Breast epithelium (tissue), 4 donors: ENCODE measurements around the gene FKBP2. TPM values are rescaled to one million over a fixed set of nuclear protein-coding genes. Genes with fewer than 3 reads are reported as not detected.

ENCODE experiments used
- DNase-seq, 2 donors: peaks; one replicate each; pipeline ENCODE4 v3.0.0-alpha.2; 2019; ENCODE audit warnings: low spot score in 2 of 2
- H3K27ac ChIP-seq, 2 donors: fragments of 200-600 bp; sonication (generic) in 1 of 2; one replicate each; pipeline ENCODE4 v1.5.1; 2016 to 2019; ENCODE audit warnings: mild to moderate bottlenecking in 1 of 2
- H3K27me3 ChIP-seq, 2 donors: fragments of 200-600 bp; sonication (generic) in 1 of 2; one replicate each; pipeline versions ENCODE4 v1.5.1 to v1.6.0; 2017 to 2019; ENCODE audit warnings: control low read depth in 1 of 2, mild to moderate bottlenecking in 1 of 2
- H3K36me3 ChIP-seq: fragments of 200-600 bp; one replicate; pipeline ENCODE4 v1.5.1; 2019
- H3K4me1 ChIP-seq, 2 donors: fragments of 200-600 bp; sonication (generic); one replicate each; pipeline ENCODE4 v1.5.1; 2016 to 2019; ENCODE audit warnings: control low read depth in 1 of 2
- H3K4me3 ChIP-seq, 3 donors: fragments of 200-600 bp; sonication (generic); 1 replicate in 2 of 3; 2 replicates in 1 of 3; pipeline ENCODE4 v1.5.1; 2016 to 2019; ENCODE audit warnings: mild to moderate bottlenecking in 3 of 3, moderate library complexity in 2 of 3
- H3K9me3 ChIP-seq, 2 donors: fragments of 200-600 bp; sonication (generic) in 1 of 2; one replicate each; pipeline ENCODE4 v1.5.1; 2016 to 2019; ENCODE audit warnings: control low read depth in 1 of 2
- POLR2A ChIP-seq: fragments of 450-650 bp; IDR thresholded peaks from one replicate; pipeline ENCODE4 v1.6.1; 2016; ENCODE audit warnings: antibody characterized with exemption, mild to moderate bottlenecking, moderate library complexity
- POLR2AphosphoS5 ChIP-seq, 3 donors: sonication (generic); formaldehyde crosslinking; IDR thresholded peaks; one replicate each; pipeline ENCODE4 v1.6.1; 2017; ENCODE audit warnings: antibody characterized with exemption in 3 of 3
- intact Hi-C: fragments of 100-400 bp; cut with DNase I; formaldehyde crosslinking; loops from one replicate; pipeline ENCODE4 v1.15.1; 2023; ENCODE audit warnings: low total_unique reads
- total RNA-seq, 3 donors: library from RNA; depleted of rRNA; stranded (reverse); fragments of >200 nt; gene quantifications; one replicate each; pipeline ENCODE4 v1.1.0, GENCODE V29; 2016
- TF ChIP-seq, protein P1 (sequence below), 3 donors: fragments of 450-650 bp; IDR thresholded peaks; one replicate each; pipeline ENCODE4 v1.5.1; 2016 to 2017; ENCODE audit warnings: antibody characterized with exemption in 3 of 3, mild to moderate bottlenecking in 3 of 3, moderate library complexity in 3 of 3

FKBP2 gene
- total RNA-seq, 3 donors from 2014 or later: 51.4 to 77.3 (median 54.6) TPM

DNA sequence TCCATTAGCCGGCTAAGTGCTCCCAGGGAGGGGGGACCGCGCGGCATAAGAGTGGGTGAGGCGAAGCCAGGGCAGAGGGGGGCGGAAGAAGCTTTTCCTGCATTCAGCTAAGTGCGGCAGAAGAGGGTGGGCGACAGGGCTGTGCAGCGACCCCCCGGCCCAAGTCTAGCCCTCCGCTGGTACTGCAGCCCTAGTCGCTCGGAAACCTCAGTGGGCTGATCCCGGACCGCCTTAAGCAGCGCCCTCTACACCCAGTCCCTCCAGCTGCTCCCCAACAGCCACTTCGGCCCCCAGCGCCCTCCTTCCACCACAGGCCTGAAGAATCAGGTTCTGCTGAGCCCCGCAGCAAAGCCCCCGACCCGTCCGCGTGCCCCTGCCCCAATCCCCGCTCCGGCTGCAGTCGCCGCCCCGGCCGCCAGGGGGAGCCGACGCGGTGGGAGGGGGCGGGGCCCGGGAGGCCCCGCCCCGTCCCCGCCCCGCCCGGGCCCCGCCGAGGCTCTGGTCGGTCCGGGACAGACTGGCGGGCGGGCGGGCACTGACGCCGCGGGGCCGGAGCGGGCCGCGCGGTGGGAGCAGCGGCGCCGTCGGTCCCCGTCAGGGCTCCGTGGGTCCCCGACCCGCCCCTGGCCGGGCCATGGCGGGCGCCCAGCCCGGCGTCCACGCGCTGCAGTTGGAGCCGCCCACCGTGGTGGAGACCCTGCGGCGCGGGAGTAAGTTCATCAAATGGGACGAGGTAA, 10.3 kb downstream of the FKBP2 start, which contains the start of gene PLCB3:
PLCB3 (plus strand) TSS at position 515 of the 737 bp plus-strand sequence; CDS start at position 635, 120 bp downstream.
- TF ChIP-seq, protein P1, sequence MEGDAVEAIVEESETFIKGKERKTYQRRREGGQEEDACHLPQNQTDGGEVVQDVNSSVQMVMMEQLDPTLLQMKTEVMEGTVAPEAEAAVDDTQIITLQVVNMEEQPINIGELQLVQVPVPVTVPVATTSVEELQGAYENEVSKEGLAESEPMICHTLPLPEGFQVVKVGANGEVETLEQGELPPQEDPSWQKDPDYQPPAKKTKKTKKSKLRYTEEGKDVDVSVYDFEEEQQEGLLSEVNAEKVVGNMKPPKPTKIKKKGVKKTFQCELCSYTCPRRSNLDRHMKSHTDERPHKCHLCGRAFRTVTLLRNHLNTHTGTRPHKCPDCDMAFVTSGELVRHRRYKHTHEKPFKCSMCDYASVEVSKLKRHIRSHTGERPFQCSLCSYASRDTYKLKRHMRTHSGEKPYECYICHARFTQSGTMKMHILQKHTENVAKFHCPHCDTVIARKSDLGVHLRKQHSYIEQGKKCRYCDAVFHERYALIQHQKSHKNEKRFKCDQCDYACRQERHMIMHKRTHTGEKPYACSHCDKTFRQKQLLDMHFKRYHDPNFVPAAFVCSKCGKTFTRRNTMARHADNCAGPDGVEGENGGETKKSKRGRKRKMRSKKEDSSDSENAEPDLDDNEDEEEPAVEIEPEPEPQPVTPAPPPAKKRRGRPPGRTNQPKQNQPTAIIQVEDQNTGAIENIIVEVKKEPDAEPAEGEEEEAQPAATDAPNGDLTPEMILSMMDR (IDR thresholded peaks at IDR 0.05): peak; percentile 71 to 90 (median 72)
- TF ChIP-seq POLR2AphosphoS5 (IDR thresholded peaks at IDR 0.05): no peak
- H3K27ac ChIP-seq: peak within 1 kb of the TSS; percentile 57 to 70
- no peaks in the 10 kb centered on the region for H3K27me3 ChIP-seq
- no peak for DNase-seq
- peaks cover 9 to 14% of the 10 kb centered on the region in 2 donors for H3K4me1 ChIP-seq
- no peaks in the 10 kb centered on the region for H3K9me3 ChIP-seq
- intact Hi-C loops: no loop called here
- no peaks in the 10 kb centered on the region for H3K36me3 ChIP-seq
- peak within 1 kb of the TSS; percentile 73 to 84 (median 75) for H3K4me3 ChIP-seq

DNA sequence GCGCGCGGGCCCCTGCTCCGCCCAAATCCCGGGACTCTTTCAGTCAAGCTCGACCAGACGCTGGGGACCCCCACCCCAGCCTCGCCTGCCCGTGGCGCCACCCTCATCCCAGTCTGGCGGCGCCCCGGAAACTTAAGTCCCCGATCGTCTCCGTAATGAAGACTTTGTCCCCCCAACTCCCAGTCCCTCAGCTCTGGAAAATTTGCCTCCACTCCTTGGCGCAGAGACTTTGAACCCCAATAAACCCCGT, 10.8 kb downstream of the FKBP2 start:
- DNase-seq: no peak
- Histone ChIP-seq H3K4me3 (peak overlapping the region; percentile 73 to 84 (median 75)), H3K4me1 (peaks cover 9 to 14% of the 10 kb centered on the region in 2 donors), H3K27me3 (no peaks in the 10 kb centered on the region), H3K36me3 (no peaks in the 10 kb centered on the region), H3K27ac (peak overlapping the region; percentile 57 to 70), H3K9me3 (no peaks in the 10 kb centered on the region)
- intact Hi-C loops: no loop called here
- TF ChIP-seq, protein P1 (IDR thresholded peaks at IDR 0.05): no peak
- TF ChIP-seq POLR2AphosphoS5 (IDR thresholded peaks at IDR 0.05) (no peak), POLR2A (no peak)

DNA sequence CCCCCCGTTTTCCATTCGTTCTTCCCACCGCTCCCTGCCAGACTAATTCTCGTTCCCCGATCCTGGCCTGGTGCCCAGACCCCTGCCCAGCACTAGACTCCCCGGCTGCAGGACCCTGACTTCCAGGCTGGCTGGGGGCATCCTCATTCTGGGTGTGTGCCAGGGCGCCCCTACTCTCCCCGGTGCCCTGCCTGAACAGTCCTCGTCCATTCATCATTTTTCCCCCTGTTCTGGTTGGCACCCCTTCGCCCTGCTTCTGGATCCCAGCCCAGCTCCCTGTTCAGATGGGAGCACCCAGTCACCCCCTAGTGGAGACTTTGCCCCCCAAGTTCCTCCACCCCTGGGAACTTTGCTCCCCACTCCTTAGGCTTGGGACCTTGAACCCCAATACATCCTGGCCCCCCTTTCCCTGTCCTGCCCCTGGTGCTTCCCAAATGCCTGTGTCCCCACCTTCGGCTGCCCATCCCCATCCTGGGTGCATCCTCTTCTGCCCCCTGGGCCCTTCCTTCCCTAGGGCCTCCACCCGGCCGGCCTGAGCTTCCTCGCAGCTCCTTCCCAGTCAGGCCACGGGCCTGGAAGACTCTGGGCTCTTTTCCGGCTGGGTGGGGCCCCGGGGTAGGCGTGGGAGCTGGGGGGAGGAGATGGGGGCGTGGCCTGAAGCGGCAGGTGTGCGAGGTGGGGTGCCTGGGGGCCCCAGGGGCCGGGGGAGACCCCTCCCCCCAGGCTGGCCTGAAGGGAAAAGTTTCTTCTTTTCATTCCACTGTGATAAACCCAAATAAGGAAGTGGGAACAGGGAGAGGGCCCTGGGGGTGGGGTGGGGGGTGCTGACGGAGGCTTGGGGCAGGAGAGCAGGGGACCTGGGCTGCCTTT, 11.3 kb downstream of the FKBP2 start:
- intact Hi-C loops: no loop called here
- peak overlapping the region in 1 of 2 donors; percentile 57 for H3K27ac ChIP-seq

DNA sequence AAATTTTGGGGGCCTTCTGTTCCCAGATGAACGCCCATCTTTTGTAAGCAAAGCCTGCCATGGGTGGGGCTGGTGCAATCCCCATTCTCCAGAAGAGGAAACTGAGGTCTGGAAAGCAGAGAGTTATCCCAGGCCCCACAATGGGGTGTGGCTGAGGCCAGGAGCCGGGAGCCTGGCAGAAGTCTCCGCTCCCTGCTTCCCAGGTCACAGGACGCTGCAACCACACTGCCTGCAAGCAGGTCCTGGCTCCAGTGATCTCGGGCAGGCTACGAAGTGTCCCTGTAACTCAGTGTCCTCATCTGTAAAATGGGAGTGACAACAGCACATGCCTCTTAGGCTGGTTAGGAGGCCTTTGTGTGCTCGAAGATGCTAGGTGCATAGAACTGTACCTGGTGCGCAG, 12.1 kb downstream of the FKBP2 start:
- TF ChIP-seq POLR2AphosphoS5 (IDR thresholded peaks at IDR 0.05): no peak
- Histone ChIP-seq H3K9me3 (no peaks in the 10 kb centered on the region), H3K27ac (peak overlapping the region in 1 of 2 donors; percentile 57), H3K36me3 (no peaks in the 10 kb centered on the region), H3K27me3 (no peaks in the 10 kb centered on the region), H3K4me1 (peaks cover 8 to 9% of the 10 kb centered on the region in 2 donors), H3K4me3 (peak overlapping the region in 1 of 3 donors; percentile 75)
- intact Hi-C loops: no loop called here
- no peak for DNase-seq

More for the DNA sequence above, 11.3 kb downstream of the FKBP2 start:
- no peak for DNase-seq
- TF ChIP-seq POLR2AphosphoS5 (IDR thresholded peaks at IDR 0.05) (no peak), POLR2A (no peak)
- TF ChIP-seq, protein P1 (IDR thresholded peaks at IDR 0.05): peak in 1 of 3 donors; percentile 27
- no peaks in the 10 kb centered on the region for H3K36me3 ChIP-seq
- peak overlapping the region; percentile 73 to 84 (median 75) for H3K4me3 ChIP-seq
- no peaks in the 10 kb centered on the region for H3K27me3 ChIP-seq
- no peaks in the 10 kb centered on the region for H3K9me3 ChIP-seq
- peaks cover 9 to 14% of the 10 kb centered on the region in 2 donors for H3K4me1 ChIP-seq

DNA sequence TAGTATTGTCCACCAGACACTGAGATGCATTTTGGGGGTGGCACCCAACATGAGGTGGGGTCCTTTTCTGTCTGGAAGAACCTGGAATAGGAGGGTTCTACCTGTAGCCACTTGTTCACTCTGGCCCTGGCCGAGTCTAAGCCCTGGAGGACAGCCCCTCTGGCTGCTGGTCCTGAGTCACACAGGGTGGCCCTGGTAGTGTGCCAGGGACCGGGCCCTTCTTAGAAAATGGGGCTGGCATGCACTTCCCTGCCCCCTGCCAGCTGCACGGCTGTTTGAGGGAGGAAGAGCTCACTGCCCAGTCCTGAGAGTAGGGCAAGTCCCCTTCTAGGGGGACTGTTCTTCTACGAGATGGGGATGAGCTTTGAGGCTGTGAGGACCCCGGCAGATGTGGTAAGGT, 12.6 kb downstream of the FKBP2 start:
- no peak overlapping the region for H3K27ac ChIP-seq
- H3K9me3 ChIP-seq: no peaks in the 10 kb centered on the region
- DNase-seq: no peak
- H3K4me1 ChIP-seq: peaks cover 8 to 9% of the 10 kb centered on the region in 2 donors
- H3K27me3 ChIP-seq: no peaks in the 10 kb centered on the region
- intact Hi-C loops: no loop called here
- no peaks in the 10 kb centered on the region for H3K36me3 ChIP-seq
- no peak for TF ChIP-seq POLR2A
- TF ChIP-seq POLR2AphosphoS5 (IDR thresholded peaks at IDR 0.05): no peak
- TF ChIP-seq, protein P1 (IDR thresholded peaks at IDR 0.05): no peak
- H3K4me3 ChIP-seq: no peak overlapping the region
